AG09309 (cell line): ENCODE measurements around the gene SLC35E1.

Experiments
- DNase-seq: peaks from one replicate; pipeline ENCODE4 v3.0.0-alpha.2; 2010; ENCODE audit warnings: low read depth
- H3K4me3 ChIP-seq: 2 replicates; pipeline ENCODE4 v1.5.1; 2011; ENCODE audit warnings: mild to moderate bottlenecking, low read depth, low read length, moderate library complexity; ENCODE audit not compliant: control insufficient read depth
- CTCF ChIP-seq: IDR thresholded peaks from 2 replicates; pipeline ENCODE4 v1.5.1; 2011; ENCODE audit warnings: mild to moderate bottlenecking, low read depth, low read length, inconsistent platforms; ENCODE audit not compliant: insufficient read depth, control insufficient read depth; ENCODE audit errors: missing control alignments

Gene SLC35E1

DNA sequence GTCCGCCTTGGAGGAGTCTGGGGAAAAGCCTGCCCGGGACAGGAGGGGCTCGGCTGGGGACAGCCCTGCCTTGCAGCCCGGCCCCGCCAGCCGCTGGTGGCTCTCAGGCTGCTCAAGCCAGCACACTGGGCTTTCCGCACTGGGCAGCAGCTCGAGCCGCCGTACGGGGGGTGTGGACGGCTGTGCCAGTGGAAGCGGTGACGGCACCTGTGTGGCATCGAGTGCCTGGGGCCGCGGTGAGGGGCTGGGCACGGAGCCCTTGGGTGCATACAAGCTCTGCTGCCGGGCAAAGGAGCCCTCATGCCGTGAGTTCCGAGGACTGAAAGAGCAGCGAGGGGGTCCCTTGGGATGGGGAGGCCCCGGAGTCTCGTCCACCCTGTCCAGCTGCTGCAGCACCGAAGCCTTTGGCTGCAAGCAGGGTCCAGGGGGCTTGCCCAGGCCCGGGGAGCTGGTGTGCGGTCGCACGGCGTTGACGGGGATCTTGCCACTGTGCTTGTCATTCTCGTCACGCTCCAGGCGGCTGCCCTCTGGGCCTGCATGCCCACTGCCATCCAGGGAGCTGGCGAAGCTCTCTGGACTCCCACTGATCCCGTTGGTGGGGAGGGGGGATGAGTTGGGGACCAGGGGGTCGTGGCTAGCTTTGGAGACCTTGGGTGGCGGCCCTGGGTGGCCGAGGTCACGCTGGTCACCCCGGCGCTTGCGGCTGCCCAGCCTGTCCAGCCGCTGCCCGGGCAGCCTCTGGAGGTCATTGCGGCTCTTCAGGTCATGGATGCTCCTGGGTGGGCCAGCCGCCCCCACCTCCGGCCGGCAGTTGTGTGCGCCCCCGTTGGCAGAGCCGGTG, 4.7 kb upstream of the SLC35E1 start:
- no peak overlapping the region for H3K4me3 ChIP-seq

GRCh38 chr19:16575861-16576689, 3.9 kb upstream of the SLC35E1 start:
- DNase-seq, result no peak
- TF ChIP-seq CTCF, result no peak
- no peak overlapping the region for H3K4me3 ChIP-seq

More for the DNA sequence above, 4.7 kb upstream of the SLC35E1 start:
- TF ChIP-seq CTCF, result no peak
- no peak for DNase-seq

GRCh38 chr19:16575282-16575681, 3.1 kb upstream of the SLC35E1 start:
- no peak for TF ChIP-seq CTCF
- DNase-seq, result no peak
- no peak overlapping the region for H3K4me3 ChIP-seq

- TF ChIP-seq CTCF, result no peak
- no peak for DNase-seq
- H3K4me3 ChIP-seq, result no peak overlapping the region
Measured at GRCh38 chr19:16573925-16574324, 1.7 kb upstream of the SLC35E1 start.

DNA sequence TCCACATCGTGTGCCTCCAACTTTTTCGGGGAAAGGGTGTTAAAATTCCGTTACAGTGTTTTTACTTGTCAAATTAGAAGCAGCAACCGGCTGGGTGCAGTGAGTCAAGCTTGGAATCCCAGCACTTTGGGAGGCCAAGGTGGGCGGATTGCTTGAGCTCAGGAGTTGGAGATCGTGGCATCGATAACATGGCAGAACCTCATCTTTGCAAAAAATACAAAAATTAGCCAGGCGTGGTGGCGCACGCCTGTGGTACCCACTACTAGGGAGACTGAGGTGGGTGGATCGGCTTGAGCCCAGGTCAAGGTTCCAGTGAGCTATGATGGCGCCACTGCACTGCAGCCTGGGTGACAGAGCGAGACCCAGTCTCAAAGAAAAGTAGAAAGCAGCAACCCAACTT, 1.1 kb upstream of the SLC35E1 start:
- no peak for TF ChIP-seq CTCF
- no peak for DNase-seq
- peak overlapping the region; percentile 94 for H3K4me3 ChIP-seq

DNA sequence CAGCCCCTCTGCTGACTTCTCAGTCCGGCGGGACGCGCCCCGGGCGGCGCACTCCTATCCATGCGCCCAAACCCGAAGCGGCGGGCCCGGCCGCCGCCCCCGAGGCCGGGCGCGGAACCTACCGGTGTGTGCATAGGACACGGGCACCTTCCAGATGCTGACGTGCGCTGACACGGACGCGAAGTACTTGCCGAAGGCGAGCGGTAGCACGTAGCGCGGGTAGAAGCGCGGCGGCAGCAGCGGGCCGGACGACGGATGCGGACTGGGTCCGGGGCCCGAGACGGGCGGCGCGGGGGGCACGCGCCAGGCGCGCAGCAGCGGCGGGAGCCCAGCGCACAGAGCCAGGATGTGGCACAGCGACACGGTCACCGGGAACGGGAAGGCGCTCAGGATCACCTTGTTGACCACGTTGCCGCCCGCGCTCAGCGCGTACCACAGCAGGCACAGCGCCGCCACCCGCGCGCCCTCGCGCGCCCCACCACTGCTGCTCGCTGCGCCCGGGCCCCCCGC, 338 bp downstream of the SLC35E1 start:
- no peak for TF ChIP-seq CTCF
- H3K4me3 ChIP-seq, result peak overlapping the region; percentile 76
- no peak for DNase-seq
